Stimulated activated naive CD4-positive, alpha-beta T cell (primary cell): Measurements from ENCODE around the gene ATF5.
"Not testable (repeated sequence)": the region's sequence is repeated elsewhere in the genome, so short reads cannot be mapped to it uniquely, and the experiment has no call there.

Experiments used
- DNase-seq, 6 experiments: peaks; one replicate each; lab custom pipeline; 2025; lab: John Stamatoyannopoulos, UW

ATF5 gene

DNA sequence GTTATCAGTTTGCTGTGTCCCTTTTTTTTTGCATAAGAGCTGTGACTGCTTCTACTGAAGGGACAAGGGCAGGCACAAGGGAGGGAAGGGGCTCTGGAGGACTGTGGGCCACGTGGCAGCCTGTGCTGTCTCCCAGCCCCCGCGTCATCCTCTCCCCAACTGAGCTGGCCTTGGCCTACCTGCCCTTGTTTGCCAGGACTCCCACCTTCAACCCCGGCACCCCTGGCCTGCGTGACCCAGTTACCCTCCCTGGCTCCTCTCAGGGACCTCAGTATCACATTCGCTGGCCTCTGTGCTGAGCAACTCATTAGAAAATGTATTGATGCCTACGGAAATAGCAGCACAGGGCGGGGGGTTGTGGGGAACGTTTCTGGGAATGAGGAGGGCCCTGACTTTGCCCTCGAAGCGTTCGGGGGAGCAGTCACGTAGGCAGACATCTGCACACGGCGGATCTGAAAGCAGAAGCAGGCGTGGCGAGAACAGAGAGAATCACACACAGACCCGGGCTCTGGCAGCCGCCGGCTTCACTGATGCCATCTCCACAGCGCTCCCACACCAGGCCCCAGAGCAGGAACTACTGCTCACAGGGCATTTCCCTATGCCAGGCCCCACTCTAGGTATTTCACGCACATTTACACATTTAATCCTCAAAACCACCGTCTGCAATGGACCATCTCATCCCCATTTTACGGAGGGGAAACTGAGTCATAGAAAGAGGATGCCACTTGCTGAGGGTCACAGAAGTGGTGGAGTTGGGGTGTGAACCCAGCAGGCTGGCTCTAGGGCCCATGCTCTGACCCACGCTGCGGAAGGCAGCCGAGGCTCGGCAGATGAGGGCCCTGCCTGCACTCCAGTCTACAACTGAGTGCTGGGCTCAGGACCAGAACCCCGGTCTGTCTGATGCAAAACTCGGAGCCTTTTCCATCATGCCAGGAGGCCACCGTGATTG, 5.7 kb upstream of the ATF5 start:
- DNase-seq: no peak

DNA sequence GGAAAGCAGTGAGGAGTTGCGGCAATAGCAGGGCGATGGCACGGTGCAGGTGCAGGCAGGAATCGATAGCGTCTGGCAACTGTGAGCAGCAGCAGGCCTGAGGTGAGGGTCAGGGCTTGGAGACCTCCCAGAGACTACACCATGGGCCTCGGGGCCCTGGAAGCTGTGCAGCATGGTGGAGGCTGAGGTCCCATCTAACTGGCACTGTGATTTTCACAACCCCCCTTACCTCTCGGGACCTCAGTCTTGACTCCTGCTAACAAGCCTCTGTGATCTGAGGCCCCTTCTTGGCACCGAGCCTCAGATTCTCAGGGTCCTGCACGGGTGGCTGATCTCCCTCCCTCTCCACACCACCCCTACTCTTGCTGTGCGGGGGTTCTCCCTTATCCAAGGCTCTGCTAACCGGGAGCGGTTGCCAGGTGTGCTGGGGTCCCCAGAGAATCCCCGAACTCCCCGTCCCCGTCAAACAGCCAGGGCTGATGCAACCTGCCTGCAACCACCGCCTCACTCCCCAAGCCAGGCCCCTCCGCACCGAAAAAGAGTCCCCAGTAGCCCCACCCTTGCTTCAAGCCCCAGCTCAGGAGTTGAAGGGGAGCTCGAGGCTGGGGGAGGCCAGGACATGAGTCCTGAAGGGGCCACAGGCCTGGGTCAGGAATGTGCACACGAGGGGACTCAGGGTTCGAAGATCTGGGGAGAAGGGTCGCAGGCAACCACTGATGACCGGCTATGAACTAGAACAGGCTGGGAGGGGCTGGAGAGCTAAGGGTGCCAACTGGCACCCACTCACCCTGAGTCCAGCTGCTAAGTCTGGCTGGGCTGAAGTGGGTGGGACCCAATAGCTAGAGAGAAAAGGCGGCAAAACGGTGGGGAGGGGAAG, 4.8 kb upstream of the ATF5 start:
- DNase-seq: no peak

DNA sequence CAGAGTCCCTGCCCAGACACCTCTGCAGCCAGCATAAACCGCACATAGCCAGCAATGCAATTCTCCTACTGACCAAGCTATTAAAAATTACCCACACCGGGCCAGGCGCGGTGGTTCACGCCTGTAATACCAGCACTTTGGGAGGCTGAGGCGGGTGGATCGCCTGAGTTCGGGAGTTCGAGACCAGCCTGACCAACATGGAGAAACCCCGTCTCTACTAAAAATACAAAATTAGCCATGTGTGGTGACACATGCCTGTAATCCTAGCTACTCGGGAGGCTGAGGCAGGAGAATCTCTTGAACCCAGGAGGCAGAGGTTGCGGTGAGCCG, 4.2 kb upstream of the ATF5 start:
- DNase-seq: not testable (repeated sequence)

DNA sequence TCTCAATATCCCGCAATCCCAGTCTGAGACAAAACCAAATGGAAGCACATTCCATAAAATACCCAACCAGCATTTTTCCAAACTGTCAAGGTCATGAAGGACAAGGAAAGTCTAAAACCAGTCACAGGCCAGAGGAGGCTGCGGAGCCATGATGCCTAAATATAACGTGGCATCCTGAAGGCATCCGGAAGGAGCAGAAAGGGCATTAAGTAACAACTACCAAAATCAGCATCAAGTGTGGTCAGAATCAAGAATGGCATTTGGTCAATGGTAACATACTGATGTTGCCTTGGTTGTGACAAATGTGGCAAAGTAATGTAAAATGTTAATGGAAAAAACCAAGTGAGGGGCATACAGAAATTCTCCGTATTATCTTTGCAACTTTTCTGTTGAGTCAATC, 3.5 kb upstream of the ATF5 start:
- no peak for DNase-seq

DNA sequence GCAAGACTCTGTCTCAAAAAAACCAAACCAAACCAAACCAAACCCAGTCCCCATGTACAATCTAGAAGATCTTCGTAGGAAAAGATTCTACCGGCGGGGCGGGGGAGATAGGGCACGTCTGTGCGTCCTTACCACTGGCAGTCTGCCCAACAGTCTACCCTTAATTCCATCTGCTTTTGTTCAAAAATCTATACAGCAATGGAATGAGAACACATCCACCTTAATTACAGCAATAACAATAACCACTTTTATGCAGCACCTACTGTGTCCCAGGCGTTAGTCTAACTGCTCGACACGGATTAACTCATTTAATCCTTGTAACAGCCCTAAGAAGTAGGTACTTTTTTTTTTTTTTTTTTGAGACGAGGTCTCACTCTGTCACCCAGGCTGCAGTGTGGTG, 2.5 kb upstream of the ATF5 start:
- DNase-seq: no peak

DNA sequence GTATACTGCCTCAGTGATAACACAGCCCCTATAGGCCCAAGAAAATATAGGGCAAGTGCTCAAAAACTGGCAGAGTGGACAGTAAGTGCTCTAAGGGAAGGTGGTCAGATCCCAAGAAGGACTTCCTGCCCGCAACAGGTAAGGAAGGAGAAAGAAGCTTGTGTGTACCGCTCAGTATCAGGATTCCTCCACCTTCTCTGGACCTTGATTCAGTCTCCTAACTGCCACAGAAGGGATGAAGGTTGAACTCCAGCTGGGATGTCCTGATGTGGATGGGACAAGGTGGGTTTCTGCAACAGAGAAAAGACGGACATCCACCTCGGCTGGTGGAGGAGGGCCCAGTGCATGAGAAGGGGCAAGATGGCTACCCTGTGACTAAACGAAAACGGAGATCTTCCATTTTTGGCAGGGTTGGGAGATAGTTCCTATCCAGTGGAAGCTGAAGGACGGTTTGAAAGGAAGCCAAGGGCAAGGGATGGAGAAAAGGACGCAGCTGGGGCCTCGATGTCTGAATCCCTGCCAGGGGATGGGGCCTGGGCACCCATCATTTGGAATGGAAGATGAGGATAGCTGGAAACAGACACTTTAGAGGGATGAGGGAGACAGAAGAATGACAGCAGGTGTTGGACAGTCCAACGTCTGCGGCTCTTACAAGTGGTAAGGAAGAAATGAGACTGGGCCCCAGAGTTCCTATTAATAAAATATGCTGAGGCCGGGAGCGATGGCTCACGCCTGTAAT, 1.3 kb upstream of the ATF5 start:
- DNase-seq: no peak

DNA sequence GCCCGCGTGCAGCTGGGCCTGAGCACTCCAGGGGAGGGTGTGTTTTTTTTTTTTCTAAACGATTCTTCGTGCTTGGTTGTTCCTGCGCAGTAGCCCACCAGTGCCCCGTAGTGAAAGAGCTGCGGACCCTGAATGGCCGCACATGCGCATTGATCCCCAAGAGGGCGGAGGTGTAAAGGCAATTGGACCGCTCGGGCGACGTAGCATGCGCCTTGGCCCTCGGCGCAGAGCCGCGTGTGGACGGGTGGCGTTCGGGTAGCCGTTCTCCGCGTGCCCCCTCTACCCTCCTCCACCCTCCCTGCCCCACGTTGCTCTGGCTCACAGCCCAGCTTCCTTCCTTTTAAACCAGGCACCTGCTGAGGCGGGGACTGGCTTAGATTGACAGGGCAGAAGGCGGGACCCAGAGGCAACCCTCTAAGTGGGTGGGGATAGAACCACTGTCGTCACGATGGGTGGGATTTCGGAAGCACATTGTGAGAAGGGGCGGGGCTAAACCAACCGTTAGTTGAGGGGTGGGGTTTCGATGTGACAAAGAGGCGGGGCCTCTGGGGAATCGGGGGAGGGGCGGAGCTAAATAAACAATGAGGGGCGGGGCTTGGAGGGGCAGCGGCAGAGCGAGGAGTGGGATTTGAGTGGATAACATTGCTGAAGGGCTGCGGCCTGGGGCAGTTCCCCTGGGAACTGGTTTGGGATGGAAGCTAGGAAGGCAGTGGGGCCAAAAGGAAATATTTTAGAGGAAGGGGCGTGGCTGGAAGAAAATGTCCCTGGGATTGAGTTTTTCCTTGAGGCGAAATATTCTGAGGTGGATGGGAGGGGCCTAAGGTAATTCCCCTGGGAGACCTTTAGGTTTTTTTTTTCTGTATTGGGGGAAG, 842 bp downstream of the ATF5 start:
- DNase-seq: peak; percentile 92 to 99 (median 96)

DNA sequence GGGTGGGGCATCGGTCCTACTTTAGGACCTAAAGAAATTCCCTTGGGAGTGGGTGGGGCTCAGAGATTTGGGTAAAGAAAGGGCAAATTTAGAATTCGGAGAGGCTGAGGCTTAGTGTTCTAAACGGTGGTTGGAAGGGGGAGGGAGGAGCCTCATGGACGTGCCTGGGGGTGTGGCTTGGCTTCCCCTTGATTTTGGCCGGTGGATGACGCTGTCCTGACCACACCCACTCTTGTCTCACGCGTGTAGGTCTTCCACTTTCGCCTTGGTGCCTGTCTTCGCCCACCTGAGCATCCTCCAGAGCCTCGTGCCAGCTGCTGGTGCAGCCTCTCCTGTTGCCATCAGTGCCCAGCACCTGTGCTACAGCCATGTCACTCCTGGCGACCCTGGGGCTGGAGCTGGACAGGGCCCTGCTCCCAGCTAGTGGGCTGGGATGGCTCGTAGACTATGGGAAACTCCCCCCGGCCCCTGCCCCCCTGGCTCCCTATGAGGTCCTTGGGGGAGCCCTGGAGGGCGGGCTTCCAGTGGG, 1.5 kb downstream of the ATF5 start:
- peak in 1 of 6 experiments; percentile 20 for DNase-seq

DNA sequence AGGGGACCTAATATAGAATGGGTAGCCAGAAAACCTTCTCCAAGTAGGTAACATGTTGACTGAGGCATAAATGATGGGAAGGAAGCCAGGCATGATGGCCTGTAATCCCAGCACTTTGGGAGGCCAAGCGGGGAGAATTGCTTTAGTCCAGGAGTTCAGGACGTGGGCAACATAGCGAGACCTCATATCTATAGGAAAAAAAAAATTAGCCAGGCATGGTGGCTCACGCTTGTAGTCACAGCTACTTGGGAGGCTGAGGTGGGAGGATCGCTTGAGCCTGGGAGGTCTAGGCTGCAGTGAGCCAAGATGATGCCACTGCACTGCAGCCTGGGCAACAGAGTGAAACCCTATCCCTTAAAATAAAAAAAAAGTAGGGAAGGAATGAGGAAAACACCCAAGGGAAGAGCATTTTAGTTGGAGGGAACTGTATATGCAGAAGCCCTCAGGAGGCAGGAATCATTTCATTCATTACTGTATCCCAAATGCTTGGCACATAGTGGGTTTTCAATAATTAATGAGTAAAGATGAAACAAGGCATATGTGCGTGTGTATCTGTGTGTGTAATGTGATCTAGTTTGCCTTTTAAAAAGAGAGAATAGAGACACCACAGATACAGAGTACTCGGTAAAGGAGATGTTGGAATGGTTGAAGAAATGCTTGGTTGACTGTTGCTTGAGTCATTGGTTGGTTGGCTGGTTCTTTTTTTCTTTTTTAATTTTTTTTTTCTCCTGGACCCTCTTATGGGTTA, 2.5 kb downstream of the ATF5 start:
- no peak for DNase-seq

DNA sequence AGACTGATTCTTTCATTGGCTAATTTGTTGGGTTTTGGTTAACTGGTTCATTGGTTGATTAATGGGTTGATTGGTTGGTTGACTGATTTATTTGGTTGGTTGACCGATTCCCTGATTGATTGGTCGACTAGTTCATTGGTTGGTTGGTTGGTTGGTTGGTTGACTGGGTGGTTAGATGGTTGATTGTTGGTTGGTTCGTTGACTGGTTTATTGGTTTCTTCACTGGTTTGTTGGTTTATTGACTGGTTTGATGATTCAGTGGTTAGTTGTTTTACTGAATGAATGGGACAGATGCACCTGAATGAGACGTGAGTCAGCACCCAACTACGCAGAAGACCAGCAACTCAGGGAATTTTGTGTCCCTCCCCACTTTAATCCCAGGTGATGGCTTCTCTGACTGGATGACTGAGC, 3.0 kb downstream of the ATF5 start:
- DNase-seq: no peak

DNA sequence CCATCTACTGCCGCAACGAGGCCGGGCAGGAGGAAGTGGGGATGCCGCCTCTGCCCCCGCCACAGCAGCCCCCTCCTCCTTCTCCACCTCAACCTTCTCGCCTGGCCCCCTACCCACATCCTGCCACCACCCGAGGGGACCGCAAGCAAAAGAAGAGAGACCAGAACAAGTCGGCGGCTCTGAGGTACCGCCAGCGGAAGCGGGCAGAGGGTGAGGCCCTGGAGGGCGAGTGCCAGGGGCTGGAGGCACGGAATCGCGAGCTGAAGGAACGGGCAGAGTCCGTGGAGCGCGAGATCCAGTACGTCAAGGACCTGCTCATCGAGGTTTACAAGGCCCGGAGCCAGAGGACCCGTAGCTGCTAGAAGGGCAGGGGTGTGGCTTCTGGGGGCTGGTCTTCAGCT, 3.7 kb downstream of the ATF5 start:
- DNase-seq: peak in 5 of 6 experiments; percentile 7 to 58 (median 58)

DNA sequence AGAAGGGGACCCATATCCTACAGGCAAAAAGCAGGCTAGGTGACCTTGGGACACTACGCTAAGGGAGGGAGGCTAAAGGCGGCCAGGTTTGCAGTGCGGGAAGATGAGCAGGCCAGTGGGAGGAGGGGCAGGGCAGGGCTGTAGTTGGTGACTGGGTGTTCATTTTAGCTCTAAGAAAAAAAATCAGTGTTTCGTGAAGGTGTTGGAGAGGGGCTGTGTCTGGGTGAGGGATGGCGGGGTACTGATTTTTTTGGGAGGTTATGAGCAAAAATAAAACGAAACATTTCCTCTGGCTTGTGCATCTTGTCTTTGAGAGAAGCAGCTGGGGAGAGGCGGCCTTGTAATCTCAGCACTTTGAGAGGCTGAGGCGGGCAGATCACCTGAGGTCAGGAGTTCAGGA, 4.6 kb downstream of the ATF5 start:
- DNase-seq: no peak

DNA sequence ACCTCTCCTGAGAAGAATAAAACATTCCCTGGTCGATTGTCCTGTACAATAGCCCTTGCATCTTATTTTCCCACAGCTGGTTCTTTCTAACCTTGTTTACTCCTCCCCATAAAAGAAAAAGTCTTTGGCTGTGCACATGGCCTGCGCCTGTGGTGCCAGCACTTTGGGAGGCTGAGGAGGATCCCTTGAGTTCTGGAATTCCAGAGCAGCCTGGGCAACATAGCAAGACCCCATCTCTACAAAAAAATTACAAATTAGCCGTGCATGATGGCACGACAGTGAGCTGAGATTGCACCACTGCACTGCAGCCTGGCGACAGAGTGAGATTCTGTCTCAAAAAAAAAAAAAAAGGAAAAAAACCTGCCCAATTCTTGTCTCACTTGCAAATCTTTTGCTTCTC, 7.5 kb downstream of the ATF5 start:
- DNase-seq: no peak

DNA sequence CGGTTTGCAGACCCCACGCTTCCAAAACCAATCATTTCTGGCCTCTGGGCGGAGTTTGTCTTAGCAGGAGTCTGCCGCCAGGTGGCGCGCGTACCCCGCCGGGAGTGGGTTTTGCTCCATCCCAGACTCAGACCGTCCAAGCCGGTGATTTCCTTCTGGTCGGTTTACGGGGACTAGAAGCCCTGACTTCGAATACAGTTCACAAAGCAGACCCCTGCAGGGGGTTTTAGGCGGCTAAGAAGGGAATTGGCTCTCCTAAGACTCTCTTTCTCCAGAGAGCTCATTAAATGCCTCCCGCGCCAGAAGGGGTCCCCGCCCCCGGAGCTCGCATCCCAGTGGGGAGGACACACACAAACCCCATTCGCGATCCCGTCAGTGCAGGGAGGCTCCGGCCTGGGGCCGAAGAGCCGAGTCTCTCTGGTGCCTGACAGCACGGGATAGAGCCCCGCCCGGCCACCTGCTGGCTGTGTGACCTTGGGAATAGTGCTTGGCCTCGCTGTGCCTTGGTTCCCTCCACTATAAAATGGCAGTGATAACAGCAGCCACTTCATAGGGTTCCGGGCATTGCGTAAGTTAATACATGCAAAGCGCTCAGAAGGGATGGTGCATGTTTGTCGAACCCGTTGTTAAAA, 8.9 kb downstream of the ATF5 start:
- DNase-seq: peak; percentile 18 to 76 (median 66)

DNA sequence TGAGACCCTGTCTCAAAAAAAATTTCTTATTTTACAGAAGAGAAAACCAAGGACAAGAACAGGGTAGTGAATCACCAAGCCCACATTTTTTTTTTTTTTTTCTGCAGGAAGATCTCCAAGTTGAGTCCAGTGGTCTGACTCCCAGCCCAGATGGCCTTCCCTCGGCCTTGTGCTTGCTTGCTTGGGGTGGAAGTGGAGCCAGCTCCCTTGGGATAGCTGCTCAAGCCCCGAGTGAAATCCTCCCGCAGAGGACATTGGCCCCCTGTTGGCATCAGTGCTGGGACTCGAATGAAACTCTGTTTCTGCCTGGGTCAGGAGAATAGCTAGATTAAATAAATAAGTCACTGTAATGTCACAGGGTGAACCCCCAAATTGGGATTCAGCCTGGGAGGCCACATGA, 9.7 kb downstream of the ATF5 start:
- DNase-seq: no peak

DNA sequence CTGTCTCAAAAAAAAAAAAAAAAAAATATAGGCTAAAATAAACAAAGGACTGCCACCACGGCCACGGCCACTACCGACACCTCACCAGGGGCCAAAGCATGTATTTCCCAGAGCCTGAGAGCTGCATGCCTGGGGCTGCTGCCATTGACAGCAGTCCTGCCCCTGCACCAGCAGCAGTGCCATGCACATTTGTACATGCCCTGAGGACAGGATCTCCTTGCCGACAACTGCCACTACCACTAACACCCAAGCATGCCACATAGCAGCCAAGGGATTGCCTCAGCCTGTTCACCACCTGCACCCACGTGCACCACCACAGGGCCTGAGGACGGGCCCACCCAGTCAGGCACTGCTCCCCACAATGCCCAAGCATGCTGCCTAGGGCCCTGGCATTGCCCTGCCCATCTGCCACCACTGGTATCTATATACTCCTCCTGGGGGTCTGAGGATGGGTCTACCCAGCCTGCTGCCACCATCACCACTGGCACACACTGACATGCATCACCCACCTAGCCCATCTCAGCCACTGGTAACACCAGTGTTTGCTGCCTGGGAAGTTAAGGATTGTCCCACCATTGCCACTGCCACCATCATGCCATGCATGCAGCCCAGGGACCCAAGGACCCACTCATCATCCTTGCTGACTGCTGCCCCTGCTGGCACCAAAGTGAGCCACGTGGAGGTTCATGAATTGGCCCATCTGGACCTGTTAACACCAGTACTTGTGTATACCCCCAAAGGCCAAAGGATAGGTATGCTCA, 10.9 kb downstream of the ATF5 start:
- no peak for DNase-seq

DNA sequence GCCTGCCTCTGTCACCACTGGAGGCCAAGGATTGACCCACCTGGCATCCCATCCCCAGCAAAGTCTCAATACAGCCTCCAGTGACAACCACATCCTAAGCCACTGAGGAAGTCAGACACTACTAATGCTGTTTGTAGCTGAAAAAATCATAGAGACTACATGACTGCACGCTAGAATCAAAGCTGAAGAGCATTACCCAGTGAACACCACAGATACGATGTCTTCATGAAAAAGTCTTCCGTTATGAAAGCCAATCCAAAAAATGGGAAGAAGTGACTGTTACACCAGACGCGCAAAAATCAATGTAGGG, 11.4 kb downstream of the ATF5 start:
- DNase-seq: no peak

DNA sequence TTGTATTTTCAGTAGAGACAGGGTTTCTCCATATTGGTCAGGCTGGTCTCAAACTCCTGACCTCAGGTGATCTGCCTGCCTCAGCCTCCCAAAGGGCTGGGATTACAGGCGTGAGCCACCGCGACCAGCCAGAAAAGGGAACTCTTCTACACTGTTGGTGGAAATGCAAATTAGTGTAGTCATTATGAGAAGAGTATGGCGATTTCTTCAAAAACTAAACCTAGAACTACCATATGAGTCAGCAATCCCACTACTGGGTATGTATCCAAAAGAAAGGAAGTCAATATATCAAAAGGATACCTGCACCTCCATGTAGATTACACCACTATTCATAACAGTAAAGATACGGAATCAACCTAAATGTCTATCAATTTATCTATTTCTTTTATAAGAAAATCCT, 15.6 kb downstream of the ATF5 start:
- not testable (repeated sequence) for DNase-seq

DNA sequence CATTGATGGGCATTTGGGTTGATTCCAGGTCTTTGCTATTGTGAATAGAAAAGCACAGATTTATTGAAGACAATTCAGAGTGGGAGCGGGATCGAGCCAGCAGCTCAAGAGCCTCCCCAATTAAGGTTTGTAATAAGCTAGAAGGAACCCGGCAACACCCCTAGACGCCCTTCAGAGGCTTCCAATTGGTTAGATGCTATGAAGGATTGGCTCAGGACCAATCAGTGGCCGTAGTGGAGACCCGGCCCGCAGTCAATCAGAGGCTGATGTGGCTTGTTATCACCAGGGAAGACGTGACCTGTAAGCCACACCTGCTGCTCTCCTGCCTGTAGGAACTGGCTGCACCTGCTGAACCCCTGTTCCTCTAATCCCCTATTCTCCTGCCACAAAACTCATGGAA, 17.4 kb downstream of the ATF5 start:
- no peak for DNase-seq
